ENCODE results near the gene USP5. TPM values are rescaled to one million over a fixed set of nuclear protein-coding genes. Genes with fewer than 3 reads are reported as not detected.

The USP5 gene
- total RNA-seq, 1 donor from 2014 or later: 60.9 TPM

DNA sequence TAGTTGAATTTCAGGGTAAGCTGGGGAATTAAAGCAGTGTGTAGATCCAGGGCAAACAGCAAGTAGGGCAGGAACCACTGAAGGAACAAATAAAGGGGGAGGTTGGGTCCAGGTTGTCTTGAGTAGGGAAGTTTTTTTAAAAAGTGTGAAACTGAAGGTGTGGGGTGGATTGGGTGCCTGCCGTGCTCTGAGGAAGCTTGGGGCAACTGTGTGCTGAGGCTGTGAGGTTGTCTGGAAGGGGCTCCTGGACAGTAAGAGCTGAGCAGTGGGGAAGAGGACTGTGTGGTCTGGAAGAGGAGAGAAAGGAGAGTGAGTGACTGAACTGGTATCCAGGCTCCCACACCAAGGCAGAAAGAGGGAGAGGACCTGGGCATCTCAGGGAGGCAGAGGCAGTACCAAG, 41.2 kb upstream of the USP5 start:
- no peak overlapping the region for H3K27ac ChIP-seq
- H3K36me3 Mint-ChIP-seq: no peaks in the 10 kb centered on the region
- no peak overlapping the region for H3K4me3 Mint-ChIP-seq
- DNase-seq (ENCODE audit: low spot score): no peak
- H3K27me3 ChIP-seq: no peaks in the 10 kb centered on the region
- H3K4me1 Mint-ChIP-seq: peaks cover 18% of the 10 kb centered on the region
- H3F3A ChIP-seq (ENCODE audit: low read depth): peaks cover 6% of the 10 kb centered on the region
- peaks cover 11% of the 10 kb centered on the region for H3K4me1 ChIP-seq
- H3K4me3 ChIP-seq: no peak overlapping the region
- H3K27me3 Mint-ChIP-seq (ENCODE audit: insufficient read depth, low read depth): peaks cover 5% of the 10 kb centered on the region
- peak overlapping the region; percentile 20 for H2AFZ ChIP-seq (replicated peaks)
- H3K9me3 Mint-ChIP-seq: no peaks in the 10 kb centered on the region
- H3K9ac ChIP-seq: no peak overlapping the region
- H3K79me2 ChIP-seq (ENCODE audit: low read depth): no peaks in the 10 kb centered on the region
- no peaks in the 10 kb centered on the region for H4K20me1 ChIP-seq (ENCODE audit: low read depth)
- H3K36me3 ChIP-seq: no peaks in the 10 kb centered on the region
- H3K27ac Mint-ChIP-seq: peak overlapping the region; percentile 51
- TF ChIP-seq EZH2 (IDR thresholded peaks at IDR 0.05): no peak
- TF ChIP-seq EZH2phosphoT487 (IDR thresholded peaks at IDR 0.05): no peak
- TF ChIP-seq, protein P1, sequence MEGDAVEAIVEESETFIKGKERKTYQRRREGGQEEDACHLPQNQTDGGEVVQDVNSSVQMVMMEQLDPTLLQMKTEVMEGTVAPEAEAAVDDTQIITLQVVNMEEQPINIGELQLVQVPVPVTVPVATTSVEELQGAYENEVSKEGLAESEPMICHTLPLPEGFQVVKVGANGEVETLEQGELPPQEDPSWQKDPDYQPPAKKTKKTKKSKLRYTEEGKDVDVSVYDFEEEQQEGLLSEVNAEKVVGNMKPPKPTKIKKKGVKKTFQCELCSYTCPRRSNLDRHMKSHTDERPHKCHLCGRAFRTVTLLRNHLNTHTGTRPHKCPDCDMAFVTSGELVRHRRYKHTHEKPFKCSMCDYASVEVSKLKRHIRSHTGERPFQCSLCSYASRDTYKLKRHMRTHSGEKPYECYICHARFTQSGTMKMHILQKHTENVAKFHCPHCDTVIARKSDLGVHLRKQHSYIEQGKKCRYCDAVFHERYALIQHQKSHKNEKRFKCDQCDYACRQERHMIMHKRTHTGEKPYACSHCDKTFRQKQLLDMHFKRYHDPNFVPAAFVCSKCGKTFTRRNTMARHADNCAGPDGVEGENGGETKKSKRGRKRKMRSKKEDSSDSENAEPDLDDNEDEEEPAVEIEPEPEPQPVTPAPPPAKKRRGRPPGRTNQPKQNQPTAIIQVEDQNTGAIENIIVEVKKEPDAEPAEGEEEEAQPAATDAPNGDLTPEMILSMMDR (IDR thresholded peaks at IDR 0.05): no peak
- H3K9me3 ChIP-seq (ENCODE audit: low read depth): no peaks in the 10 kb centered on the region
- H3K4me2 ChIP-seq: no peak overlapping the region

DNA sequence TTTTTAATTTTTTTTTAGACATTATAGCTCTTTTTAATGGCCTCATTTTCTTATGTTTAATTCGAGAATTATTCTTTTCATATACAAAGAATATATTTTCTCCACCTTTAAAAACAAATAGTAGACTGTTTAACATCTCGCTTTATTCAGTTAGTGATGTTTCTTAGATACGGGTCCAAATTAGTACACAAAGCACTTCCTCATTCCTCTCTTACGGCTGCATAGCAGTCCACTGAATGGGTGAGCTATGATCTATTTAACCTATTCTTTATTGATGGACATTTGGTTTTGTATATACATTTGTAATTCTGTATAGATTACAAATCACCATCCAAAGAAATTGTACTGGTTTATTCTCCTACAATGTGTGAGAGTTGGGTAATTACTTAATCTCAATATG, 38.6 kb upstream of the USP5 start:
- H3K27ac Mint-ChIP-seq: no peak overlapping the region
- H3K9ac ChIP-seq: no peak overlapping the region
- H3K4me3 ChIP-seq: no peak overlapping the region
- H3K27me3 Mint-ChIP-seq (ENCODE audit: insufficient read depth, low read depth): peaks cover 7% of the 10 kb centered on the region
- TF ChIP-seq EZH2phosphoT487 (IDR thresholded peaks at IDR 0.05): no peak
- TF ChIP-seq EZH2 (IDR thresholded peaks at IDR 0.05): no peak
- TF ChIP-seq, protein P1 (IDR thresholded peaks at IDR 0.05): no peak
- no peaks in the 10 kb centered on the region for H4K20me1 ChIP-seq (ENCODE audit: low read depth)
- no peaks in the 10 kb centered on the region for H3K9me3 Mint-ChIP-seq
- H3K27ac ChIP-seq: no peak overlapping the region
- no peak overlapping the region for H2AFZ ChIP-seq (replicated peaks)
- H3K4me1 ChIP-seq: peaks cover 16% of the 10 kb centered on the region
- no peaks in the 10 kb centered on the region for H3K36me3 ChIP-seq
- H3F3A ChIP-seq (ENCODE audit: low read depth): peaks cover 14% of the 10 kb centered on the region
- no peak overlapping the region for H3K4me2 ChIP-seq
- H3K4me3 Mint-ChIP-seq: no peak overlapping the region
- no peaks in the 10 kb centered on the region for H3K36me3 Mint-ChIP-seq
- DNase-seq (ENCODE audit: low spot score): no peak
- H3K27me3 ChIP-seq: no peaks in the 10 kb centered on the region
- H3K4me1 Mint-ChIP-seq: peaks cover 31% of the 10 kb centered on the region
- H3K79me2 ChIP-seq (ENCODE audit: low read depth): no peaks in the 10 kb centered on the region
- no peaks in the 10 kb centered on the region for H3K9me3 ChIP-seq (ENCODE audit: low read depth)

DNA sequence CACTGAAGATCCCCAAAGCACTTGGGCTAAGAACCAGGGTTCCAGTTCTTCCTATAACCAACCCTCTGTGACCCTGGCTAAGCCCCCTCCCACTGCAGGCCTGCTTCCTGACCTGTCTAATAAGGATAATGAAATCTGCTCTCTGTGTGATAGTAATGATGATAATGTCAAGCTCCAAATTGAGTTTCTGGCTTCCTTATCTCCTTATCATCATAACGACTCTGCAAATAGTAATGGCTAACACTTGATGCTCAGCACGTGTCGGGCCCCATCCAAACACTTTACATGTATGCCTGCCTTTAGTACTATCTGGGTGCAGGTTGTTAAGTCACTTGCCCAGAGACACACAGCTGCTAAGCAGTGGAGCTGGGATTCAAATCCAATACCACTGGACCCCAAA, 35.4 kb upstream of the USP5 start:
- H3K27ac Mint-ChIP-seq: no peak overlapping the region
- peaks cover 43% of the 10 kb centered on the region for H3K4me1 Mint-ChIP-seq

More for the DNA sequence above, 35.4 kb upstream of the USP5 start:
- H3K9me3 Mint-ChIP-seq: no peaks in the 10 kb centered on the region
- H3K27me3 Mint-ChIP-seq (ENCODE audit: insufficient read depth, low read depth): peaks cover 12% of the 10 kb centered on the region
- H3K36me3 Mint-ChIP-seq: no peaks in the 10 kb centered on the region
- Histone ChIP-seq H3K36me3 (no peaks in the 10 kb centered on the region), H2AFZ (replicated peaks) (no peak overlapping the region), H3K9me3 (ENCODE audit: low read depth) (no peaks in the 10 kb centered on the region), H3K27me3 (no peaks in the 10 kb centered on the region), H4K20me1 (ENCODE audit: low read depth) (no peaks in the 10 kb centered on the region), H3K4me2 (no peak overlapping the region), H3K79me2 (ENCODE audit: low read depth) (no peaks in the 10 kb centered on the region), H3K27ac (no peak overlapping the region), H3K9ac (no peak overlapping the region), H3K4me1 (peaks cover 34% of the 10 kb centered on the region), H3F3A (ENCODE audit: low read depth) (peaks cover 34% of the 10 kb centered on the region), H3K4me3 (no peak overlapping the region)
- TF ChIP-seq, protein P1 (IDR thresholded peaks at IDR 0.05): no peak
- TF ChIP-seq EZH2 (IDR thresholded peaks at IDR 0.05): no peak
- no peak for TF ChIP-seq EZH2phosphoT487 (IDR thresholded peaks at IDR 0.05)
- peak overlapping the region; percentile 67 for H3K4me3 Mint-ChIP-seq
- no peak for DNase-seq (ENCODE audit: low spot score)

Data from neural progenitor cell (in vitro differentiated cells).